H9 (cell line): ENCODE data around the gene TEX35. TPM values are rescaled to one million over a fixed set of nuclear protein-coding genes. Genes with fewer than 3 reads are reported as not detected.

ENCODE experiments used
- DNase-seq: peaks from one replicate; pipeline ENCODE4 v3.0.0-alpha.2; 2017
- H2AFZ ChIP-seq: one replicate; pipeline ENCODE4 v1.6.1; 2013; ENCODE audit warnings: mild to moderate bottlenecking, low read length, control low read depth, moderate library complexity
- H2AK5ac ChIP-seq: 2 replicates; pipeline ENCODE4 v1.6.1; 2013; ENCODE audit warnings: low read length, control low read depth, mixed read lengths; ENCODE audit not compliant: insufficient read length
- H2BK120ac ChIP-seq: one replicate; pipeline ENCODE4 v1.6.1; 2013; ENCODE audit warnings: low read depth, mild to moderate bottlenecking, low read length, control low read depth, inconsistent platforms; ENCODE audit not compliant: poor library complexity, severe bottlenecking
- H2BK12ac ChIP-seq: 2 replicates; pipeline ENCODE4 v1.6.1; 2013; ENCODE audit warnings: low read length, control low read depth, mixed read lengths, low read depth; ENCODE audit not compliant: insufficient read length
- H2BK15ac ChIP-seq: 2 replicates; pipeline ENCODE4 v1.6.1; 2013; ENCODE audit warnings: low read depth, low read length, control low read depth
- H2BK20ac ChIP-seq: one replicate; pipeline ENCODE4 v1.6.1; 2013; ENCODE audit warnings: low read depth, mild to moderate bottlenecking, low read length, control low read depth, inconsistent platforms; ENCODE audit not compliant: poor library complexity, severe bottlenecking
- H2BK5ac ChIP-seq: 2 replicates; pipeline ENCODE4 v1.6.1; 2013; ENCODE audit warnings: low read length, control low read depth, mixed read lengths; ENCODE audit not compliant: insufficient read length
- H3K14ac ChIP-seq: 2 replicates; pipeline ENCODE4 v1.6.1; 2013; ENCODE audit warnings: low read length, control low read depth; ENCODE audit not compliant: insufficient read depth
- H3K18ac ChIP-seq: 2 replicates; pipeline ENCODE4 v1.6.1; 2013; ENCODE audit warnings: low read depth, mild to moderate bottlenecking, mixed read lengths, low read length, control low read depth; ENCODE audit not compliant: insufficient read length
- H3K23ac ChIP-seq: 2 replicates; pipeline ENCODE4 v1.6.1; 2013; ENCODE audit warnings: low read length, control low read depth, mixed read lengths, low read depth; ENCODE audit not compliant: insufficient read length
- H3K23me2 ChIP-seq: 2 replicates; pipeline ENCODE4 v1.6.1; 2013; ENCODE audit warnings: low read depth, mild to moderate bottlenecking, mixed read lengths, low read length, control low read depth; ENCODE audit not compliant: insufficient read length, poor library complexity, severe bottlenecking
- H3K27ac ChIP-seq: 2 replicates; pipeline ENCODE4 v1.5.1; 2013; ENCODE audit warnings: low read length, control low read depth, mixed read lengths, low read depth; ENCODE audit not compliant: insufficient read length
- H3K27me3 ChIP-seq: 2 replicates; pipeline ENCODE4 v1.6.1; 2013; ENCODE audit warnings: low read length, control low read depth, inconsistent platforms; ENCODE audit not compliant: insufficient read depth
- H3K4ac ChIP-seq: 2 replicates; pipeline ENCODE4 v1.6.1; 2013; ENCODE audit warnings: low read depth, mild to moderate bottlenecking, control low read depth, inconsistent platforms, low read length, moderate library complexity
- H3K4me1 ChIP-seq: 2 replicates; pipeline ENCODE4 v1.6.1; 2013; ENCODE audit warnings: low read length, control low read depth, inconsistent platforms; ENCODE audit not compliant: insufficient read depth
- H3K4me2 ChIP-seq: 2 replicates; pipeline ENCODE4 v1.6.1; 2013; ENCODE audit warnings: low read length, control low read depth, mixed read lengths; ENCODE audit not compliant: insufficient read length, insufficient read depth
- H3K56ac ChIP-seq: 2 replicates; pipeline ENCODE4 v1.6.1; 2013; ENCODE audit warnings: low read depth, mild to moderate bottlenecking, mixed read lengths, low read length, control low read depth; ENCODE audit not compliant: insufficient read length
- H3K79me1 ChIP-seq: 2 replicates; pipeline ENCODE4 v1.6.1; 2013; ENCODE audit warnings: low read depth, mild to moderate bottlenecking, moderate library complexity, low read length, control low read depth, inconsistent platforms; ENCODE audit not compliant: insufficient read depth, poor library complexity, severe bottlenecking
- H3K79me2 ChIP-seq: 2 replicates; pipeline ENCODE4 v1.6.1; 2013; ENCODE audit warnings: low read length, control low read depth, inconsistent platforms; ENCODE audit not compliant: insufficient read depth
- H3K9ac ChIP-seq: 2 replicates; pipeline ENCODE4 v1.6.1; 2013; ENCODE audit warnings: low read length, control low read depth, mixed read lengths; ENCODE audit not compliant: insufficient read length; ENCODE audit errors: extremely low read depth
- H3K9me3 ChIP-seq: one replicate; pipeline ENCODE4 v1.6.1; 2013; ENCODE audit warnings: low read depth, low read length, inconsistent platforms; ENCODE audit not compliant: control insufficient read depth
- H3T11ph ChIP-seq: one replicate; pipeline ENCODE4 v1.6.1; 2013; ENCODE audit warnings: mild to moderate bottlenecking, low read length, control low read depth, inconsistent platforms
- H4K20me1 ChIP-seq: one replicate; pipeline ENCODE4 v1.6.1; 2013; ENCODE audit not compliant: control insufficient read depth, insufficient read length, insufficient read depth
- H4K5ac ChIP-seq: 2 replicates; pipeline ENCODE4 v1.6.1; 2013; ENCODE audit warnings: low read depth, mild to moderate bottlenecking, mixed read lengths, low read length, control low read depth; ENCODE audit not compliant: insufficient read length
- H4K8ac ChIP-seq: replicated peaks from 2 replicates; pipeline ENCODE4 v1.6.1; 2013; ENCODE audit warnings: low read length, control low read depth, mixed read lengths, low read depth; ENCODE audit not compliant: insufficient read length
- H4K91ac ChIP-seq: 2 replicates; pipeline ENCODE4 v1.6.1; 2013; ENCODE audit warnings: low read depth, mild to moderate bottlenecking, moderate library complexity, mixed read lengths, low read length, control low read depth; ENCODE audit not compliant: insufficient read length
- H3K27ac Mint-ChIP-seq, 3 experiments: 2 replicates in 2 of 3; 3 replicates in 1 of 3; pipeline ENCODE4 v1.8.0; 2020 to 2021; ENCODE audit warnings: mixed read lengths in 3 of 3, mild to moderate bottlenecking in 1 of 3, moderate library complexity in 1 of 3
- H3K27me3 Mint-ChIP-seq: 2 replicates; pipeline ENCODE4 v1.8.0; 2021; ENCODE audit warnings: low read depth, mild to moderate bottlenecking, moderate library complexity, mixed read lengths
- H3K36me3 Mint-ChIP-seq, 3 experiments: 2 replicates in 2 of 3; 3 replicates in 1 of 3; pipeline ENCODE4 v1.8.0; 2020 to 2021; ENCODE audit warnings: low read depth in 3 of 3, mixed read lengths in 3 of 3; ENCODE audit not compliant: insufficient read depth in 1 of 3
- H3K4me1 Mint-ChIP-seq, 2 experiments: 2 replicates each; pipeline ENCODE4 v1.8.0; 2020; ENCODE audit warnings: mixed read lengths in 2 of 2
- H3K4me3 Mint-ChIP-seq, 2 experiments: 2 replicates in 1 of 2; 3 replicates in 1 of 2; pipeline ENCODE4 v1.8.0; 2020 to 2021; ENCODE audit warnings: mild to moderate bottlenecking in 2 of 2, mixed read lengths in 2 of 2, moderate library complexity in 1 of 2
- H3K9me3 Mint-ChIP-seq, 2 experiments: 2 replicates in 1 of 2; 3 replicates in 1 of 2; pipeline ENCODE4 v1.8.0; 2020; ENCODE audit warnings: mild to moderate bottlenecking in 2 of 2, mixed read lengths in 2 of 2, moderate library complexity in 1 of 2
- CTCF ChIP-seq: fragments of 200-600 bp; sonication (generic); conservative IDR thresholded peaks from 3 replicates; pipeline ENCODE4 v1.8.0; 2021; ENCODE audit warnings: antibody characterized with exemption, mild to moderate bottlenecking
- WGBS: extraction: QIAGEN DNeasy Blood & Tissue Kit; methylation state at CpG from one replicate; pipeline ENCODE4 v1.1.7; 2013; ENCODE audit warnings: missing lambda C conversion rate, low lambda C conversion rate, mixed read lengths; ENCODE audit not compliant: insufficient read length; ENCODE audit errors: extremely low coverage; 5-methylcytosine and 5-hydroxymethylcytosine counted together
- total RNA-seq: library from RNA; stranded (reverse); gene quantifications from 2 replicates; pipeline ENCODE4 v1.2.1, GENCODE V29; 2021

Gene TEX35
- total RNA-seq, 1 experiment from 2014 or later, result not detected

GRCh38 chr1:178564783-178565180 is 51.9 kb downstream of the TEX35 start:
- H2AK5ac ChIP-seq, result no peak overlapping the region
- no peaks in the 10 kb centered on the region for H3K27me3 Mint-ChIP-seq

More at GRCh38 chr1:178564783-178565180, 51.9 kb downstream of the TEX35 start:
- DNase-seq, result no peak
- Histone ChIP-seq H3K4ac (no peak overlapping the region), H3K4me1 (no peaks in the 10 kb centered on the region), H4K5ac (no peak overlapping the region), H3T11ph (no peak overlapping the region), H3K27ac (no peak overlapping the region), H4K8ac (no peak overlapping the region), H2BK5ac (no peak overlapping the region), H3K9ac (no peak overlapping the region), H2BK12ac (no peak overlapping the region), H3K27me3 (no peaks in the 10 kb centered on the region), H3K56ac (no peak overlapping the region), H4K20me1 (no peaks in the 10 kb centered on the region), H3K23ac (no peak overlapping the region), H2BK15ac (no peak overlapping the region), H4K91ac (no peak overlapping the region), H2BK120ac (no peak overlapping the region), H3K18ac (no peak overlapping the region), H3K4me2 (no peak overlapping the region), H3K14ac (no peak overlapping the region), H3K79me2 (no peaks in the 10 kb centered on the region), H3K23me2 (no peaks in the 10 kb centered on the region), H2BK20ac (no peak overlapping the region), H3K79me1 (no peaks in the 10 kb centered on the region), H3K9me3 (no peaks in the 10 kb centered on the region), H2AFZ (no peak overlapping the region)
- peaks cover under 1 to 2% (median 1%) of the 10 kb centered on the region in 3 experiments; a peak in 5 of 7 replicates for H3K36me3 Mint-ChIP-seq
- peaks cover 2 to 5% of the 10 kb centered on the region in 2 experiments; a peak in 2 of 4 replicates for H3K4me1 Mint-ChIP-seq
- H3K27ac Mint-ChIP-seq, result no peak overlapping the region
- no peak overlapping the region for H3K4me3 Mint-ChIP-seq
- peaks cover 2 to 3% of the 10 kb centered on the region in 2 experiments; a peak in 2 of 5 replicates for H3K9me3 Mint-ChIP-seq
- TF ChIP-seq CTCF, result no peak
- WGBS, result no CpG with 5 or more reads among the region's 2 CpGs
